Pancreas (tissue), 10 donors: ENCODE results near the gene GFRA1. TPM values are rescaled to one million over a fixed set of nuclear protein-coding genes. Genes with fewer than 3 reads are reported as not detected.

ENCODE experiments used
- ATAC-seq, 4 donors: fragments of 200-7000 bp; cut with Tn5 transposase; one replicate each; pipeline versions ENCODE4 v1.8.0 to v1.9.1; 2020; ENCODE audit warnings: mild to moderate bottlenecking in 4 of 4, moderate library complexity in 4 of 4
- DNase-seq, 6 donors: peaks; one replicate each; pipeline ENCODE4 v3.0.0-alpha.2; 2020
- FAIRE-seq: peaks from 2 replicates; lab custom pipeline; 2012; peaks lifted over from hg19 to GRCh38; lab: Jason Lieb, UNC
- H3K27ac ChIP-seq, 4 donors: fragments of 200-600 bp; sonication (generic); 1 replicate in 3 of 4; 2 replicates in 1 of 4; pipeline versions ENCODE4 v1.5.0 to v1.8.0; 2020
- H3K27me3 ChIP-seq, 4 donors: fragments of 200-600 bp; one replicate each; pipeline ENCODE4 v1.8.0; 2021
- H3K36me3 ChIP-seq, 3 donors: fragments of 200-600 bp; sonication (generic) in 1 of 3; one replicate each; pipeline versions ENCODE4 v1.5.0 to v1.8.0; 2020 to 2021
- H3K4me1 ChIP-seq, 3 donors: fragments of 200-600 bp; one replicate each; pipeline ENCODE4 v1.8.0; 2021
- H3K4me3 ChIP-seq, 4 donors: fragments of 200-600 bp; sonication (generic) in 2 of 4; one replicate each; pipeline versions ENCODE4 v1.5.0 to v1.8.0; 2020 to 2021
- H3K9me3 ChIP-seq, 4 donors: fragments of 200-600 bp; one replicate each; pipeline ENCODE4 v1.8.0; 2021
- CTCF ChIP-seq, 4 donors: fragments of 200-600 bp; sonication (generic) in 3 of 4; IDR thresholded peaks; one replicate each; pipeline versions ENCODE4 v1.5.0 to v1.8.0; 2021; ENCODE audit warnings: antibody characterized with exemption in 4 of 4
- WGBS, 2 donors: extraction: QIAGEN DNeasy Blood & Tissue Kit; methylation state at CpG; one replicate each; pipeline ENCODE4 v1.1.7; 2013; 5-methylcytosine and 5-hydroxymethylcytosine counted together
- intact Hi-C, 3 donors: fragments of 100-400 bp; cut with DNase I; formaldehyde crosslinking; loops; one replicate each; pipeline versions ENCODE4 v1.11.1 to v1.14.2; 2022
- polyA plus RNA-seq, 2 donors: library from polyadenylated mRNA; stranded (reverse); fragments of 200-250 nt; gene quantifications; one replicate each; pipeline ENCODE4 v1.2.3, GENCODE V29; 2013
- total RNA-seq, 6 donors: library from RNA; stranded (reverse); fragmentation: NEBNext Ultra II Directional in 4 of 6; extraction: Animal tissue kit (Norgen Biotek cat#: 25700) in 4 of 6; gene quantifications; one replicate each; pipeline versions ENCODE4 v1.2.1 to v1.2.4, GENCODE V29; 2021 to 2023
- donor health status: healthy with polysubstance abuse.
- donor health status: DM: no; HTN: no; CAD: no; lungs with moderate emphysema.
- donor health status: DM: no; HTN: no; CAD: no.
- donor health status: control.
- donor health status: control.
- donor health status: Bipolar disorder and iron deficiency.
- donor health status: DM: yes; HTN: yes; CAD: no.
- donor health status: DM: no; HTN: no; CAD: no.
- donor health status: DM: no; HTN: no; CAD: no.
- donor health status: DM: yes; HTN: yes; CAD: no.

Gene GFRA1
- total and polyA plus RNA-seq, 8 donors: 0.61 to 4.4 (median 1.3) TPM

DNA sequence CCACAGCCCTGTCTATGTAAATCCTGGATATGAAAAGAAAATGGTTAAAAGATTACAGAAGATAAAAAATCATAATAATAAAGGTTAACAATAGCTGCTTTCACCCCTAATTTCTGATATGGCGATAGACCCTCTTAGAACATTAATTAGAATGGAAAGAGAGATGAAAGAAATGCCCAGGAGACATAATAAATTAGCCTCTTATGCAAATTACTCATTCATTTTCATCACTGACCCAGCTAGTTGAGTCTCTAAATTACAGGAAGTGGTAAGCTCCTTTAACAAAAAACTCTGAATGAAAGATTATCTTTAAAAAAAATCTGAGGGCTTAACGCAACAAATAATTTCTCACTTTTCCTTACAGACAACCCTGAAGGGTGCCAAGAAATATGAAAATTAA is 12.4 kb downstream of the GFRA1 start:
- 43 to 45% methylated on average over 2 of the region's 2 CpGs for WGBS, 2 donors
- no peak for TF ChIP-seq CTCF (IDR thresholded peaks at IDR 0.05)
- DNase-seq (no peak), FAIRE-seq (no peak), ATAC-seq (no peak)
- Histone ChIP-seq H3K4me3 (no peak overlapping the region), H3K27ac (no peak overlapping the region), H3K9me3 (no peaks in the 10 kb centered on the region), H3K4me1 (no peaks in the 10 kb centered on the region), H3K36me3 (no peaks in the 10 kb centered on the region), H3K27me3 (no peaks in the 10 kb centered on the region)
- intact Hi-C loops: no loop called here

DNA sequence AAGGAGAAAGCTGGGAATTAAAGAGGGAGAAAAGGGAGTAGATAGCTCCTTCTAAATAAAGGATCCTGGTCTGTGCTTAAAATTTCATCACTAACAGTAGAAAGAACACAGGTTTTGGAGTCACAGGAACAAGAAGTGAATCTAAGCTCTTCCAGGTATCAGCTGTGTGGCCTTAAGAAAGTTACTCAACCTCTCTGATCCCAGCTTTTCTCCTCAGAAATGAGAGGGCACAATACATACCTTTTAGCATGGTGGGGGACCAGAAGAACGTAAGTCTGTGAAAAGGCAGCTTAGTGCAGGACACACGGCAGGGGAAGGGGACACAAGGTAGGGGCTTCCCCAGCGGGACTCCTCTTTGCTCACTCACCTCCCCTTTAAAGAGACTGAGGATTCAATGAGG is 13.4 kb downstream of the GFRA1 start:
- Histone ChIP-seq H3K27me3 (no peaks in the 10 kb centered on the region), H3K36me3 (no peaks in the 10 kb centered on the region), H3K4me3 (no peak overlapping the region), H3K9me3 (no peaks in the 10 kb centered on the region), H3K4me1 (no peaks in the 10 kb centered on the region), H3K27ac (no peak overlapping the region)
- ATAC-seq (no peak), FAIRE-seq (no peak), DNase-seq (no peak)
- TF ChIP-seq CTCF (IDR thresholded peaks at IDR 0.05): no peak
- intact Hi-C loops: no loop called here
- WGBS, 2 donors: 83 to 86% methylated on average over 3 of the region's 3 CpGs

DNA sequence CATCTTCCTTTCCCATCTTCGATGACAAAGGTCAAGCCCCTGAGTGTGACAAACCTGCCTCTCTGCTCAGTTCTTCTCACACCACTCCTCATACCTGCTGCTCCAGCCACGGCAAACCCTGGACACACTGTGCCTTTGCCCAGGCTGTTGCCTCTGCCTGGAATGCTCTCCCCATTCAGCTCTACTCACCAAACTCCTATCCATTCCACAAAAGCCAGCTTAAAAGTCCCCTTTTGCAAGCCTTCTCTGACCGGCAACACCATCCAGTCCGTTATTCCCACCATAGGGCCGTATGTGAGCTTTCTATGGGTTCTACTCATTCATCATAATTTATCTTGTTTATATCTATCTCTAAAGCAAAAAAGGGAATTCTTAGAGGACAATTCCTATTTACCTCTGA is 15.2 kb downstream of the GFRA1 start:
- H3K4me3 ChIP-seq: no peak overlapping the region
- 88 to 89% methylated on average over 5 of the region's 5 CpGs for WGBS, 2 donors
- TF ChIP-seq CTCF (IDR thresholded peaks at IDR 0.05): no peak
- ATAC-seq (no peak), FAIRE-seq (no peak), DNase-seq (no peak)
- H3K27ac ChIP-seq: no peak overlapping the region
- H3K9me3 ChIP-seq: no peaks in the 10 kb centered on the region
- H3K36me3 ChIP-seq: no peaks in the 10 kb centered on the region
- H3K4me1 ChIP-seq: no peaks in the 10 kb centered on the region
- no peaks in the 10 kb centered on the region for H3K27me3 ChIP-seq
- intact Hi-C loops: no loop called here

GRCh38 chr10:116256752-116257259 is 16.2 kb downstream of the GFRA1 start:
- Histone ChIP-seq H3K4me1 (no peaks in the 10 kb centered on the region), H3K27ac (no peak overlapping the region), H3K27me3 (no peaks in the 10 kb centered on the region), H3K4me3 (no peak overlapping the region), H3K9me3 (no peaks in the 10 kb centered on the region), H3K36me3 (no peaks in the 10 kb centered on the region)
- FAIRE-seq (no peak), DNase-seq (no peak), ATAC-seq (no peak)
- WGBS, 2 donors: 46 to 71% methylated on average over 4 to 5 of the region's 5 CpGs
- intact Hi-C loops: no loop called here
- TF ChIP-seq CTCF (IDR thresholded peaks at IDR 0.05): no peak

DNA sequence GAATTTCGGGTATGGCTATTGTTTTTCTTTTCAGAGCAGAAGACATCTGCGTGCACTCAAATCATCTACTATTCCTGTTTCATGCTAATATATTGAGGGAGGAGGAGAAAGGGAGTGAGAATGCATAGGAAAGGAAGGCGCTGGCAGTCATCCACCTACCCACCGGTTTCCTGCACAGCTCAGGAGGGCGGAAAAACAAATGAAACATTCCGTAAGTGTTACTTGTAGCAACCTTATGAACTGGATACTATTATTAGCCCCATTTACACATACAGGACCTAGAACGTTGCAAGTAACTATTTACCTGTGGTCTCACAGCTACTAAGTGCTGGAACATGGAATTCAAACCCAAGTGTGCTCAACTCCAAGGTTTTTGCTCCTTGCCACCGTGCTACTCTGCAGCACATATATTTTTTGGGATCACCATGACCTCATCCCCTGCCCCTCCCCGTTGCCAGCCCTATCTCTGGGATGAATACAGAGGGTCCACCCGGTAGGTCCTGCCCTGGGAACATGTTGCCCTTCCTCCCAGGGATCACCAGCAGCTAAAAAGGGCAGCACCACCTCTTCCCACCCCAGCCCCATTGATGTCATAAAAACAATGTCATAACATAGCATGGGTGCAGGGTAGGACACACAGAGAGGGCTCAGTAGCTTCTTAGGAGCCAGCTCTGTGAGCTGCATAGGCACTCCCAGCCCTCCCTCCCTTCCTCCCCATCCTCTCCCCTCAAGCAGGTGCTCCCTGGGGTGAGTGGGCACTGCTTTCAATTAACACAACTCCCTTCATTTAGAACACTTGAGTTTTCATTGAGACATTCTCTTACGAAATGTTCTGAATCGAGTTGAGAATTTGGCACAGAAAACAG is 16.9 kb downstream of the GFRA1 start:
- no peak for TF ChIP-seq CTCF (IDR thresholded peaks at IDR 0.05)
- no peak for FAIRE-seq
- no peak for ATAC-seq
- Histone ChIP-seq H3K4me3 (no peak overlapping the region), H3K9me3 (no peaks in the 10 kb centered on the region), H3K27ac (no peak overlapping the region), H3K36me3 (no peaks in the 10 kb centered on the region), H3K4me1 (no peaks in the 10 kb centered on the region), H3K27me3 (no peaks in the 10 kb centered on the region)
- intact Hi-C loops: no loop called here
- 69 to 76% methylated on average over 12 of the region's 12 CpGs for WGBS, 2 donors
- DNase-seq: no peak
